GM23338 (cell line): ENCODE data around the gene ALPL.

ENCODE experiments used
- EZH2phosphoT487 ChIP-seq: fragments of 200-600 bp; sonication (generic); IDR thresholded peaks from one replicate; pipeline ENCODE4 v1.8.1; 2018; ENCODE audit warnings: antibody characterized with exemption; ENCODE audit not compliant: unreplicated experiment
- TF ChIP-seq, protein P1 (sequence below), 2 experiments: fragments of 200-600 bp in 1 of 2; sonication (generic) in 1 of 2; conservative IDR thresholded peaks; 2 replicates each; pipeline versions ENCODE4 v1.5.1 to v1.6.1; 2016 to 2017; ENCODE audit warnings: antibody characterized with exemption in 2 of 2, low read depth in 2 of 2, mild to moderate bottlenecking in 2 of 2, moderate library complexity in 1 of 2

DNA sequence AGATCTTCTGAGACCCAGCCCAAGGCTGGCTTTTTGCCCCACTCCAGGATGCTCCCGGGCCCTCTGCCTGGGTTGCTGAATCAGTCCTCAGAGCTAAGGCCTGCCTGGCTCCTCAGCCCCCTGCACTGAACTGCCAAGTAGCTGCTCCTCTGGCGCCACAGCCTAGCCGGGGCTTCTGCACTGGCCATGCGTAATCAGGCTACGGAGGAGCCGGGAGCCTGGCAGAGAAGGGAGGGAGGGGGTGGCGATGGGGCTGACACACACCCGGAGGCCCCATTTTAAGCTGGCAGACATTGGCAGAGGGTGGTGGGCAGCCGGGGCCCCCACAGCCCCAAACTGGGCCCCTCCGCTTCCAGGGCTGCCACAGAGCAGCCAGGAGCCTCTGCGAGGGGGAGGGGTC is 38.7 kb downstream of the ALPL start:
- TF ChIP-seq EZH2phosphoT487, result no peak
- TF ChIP-seq, protein P1, sequence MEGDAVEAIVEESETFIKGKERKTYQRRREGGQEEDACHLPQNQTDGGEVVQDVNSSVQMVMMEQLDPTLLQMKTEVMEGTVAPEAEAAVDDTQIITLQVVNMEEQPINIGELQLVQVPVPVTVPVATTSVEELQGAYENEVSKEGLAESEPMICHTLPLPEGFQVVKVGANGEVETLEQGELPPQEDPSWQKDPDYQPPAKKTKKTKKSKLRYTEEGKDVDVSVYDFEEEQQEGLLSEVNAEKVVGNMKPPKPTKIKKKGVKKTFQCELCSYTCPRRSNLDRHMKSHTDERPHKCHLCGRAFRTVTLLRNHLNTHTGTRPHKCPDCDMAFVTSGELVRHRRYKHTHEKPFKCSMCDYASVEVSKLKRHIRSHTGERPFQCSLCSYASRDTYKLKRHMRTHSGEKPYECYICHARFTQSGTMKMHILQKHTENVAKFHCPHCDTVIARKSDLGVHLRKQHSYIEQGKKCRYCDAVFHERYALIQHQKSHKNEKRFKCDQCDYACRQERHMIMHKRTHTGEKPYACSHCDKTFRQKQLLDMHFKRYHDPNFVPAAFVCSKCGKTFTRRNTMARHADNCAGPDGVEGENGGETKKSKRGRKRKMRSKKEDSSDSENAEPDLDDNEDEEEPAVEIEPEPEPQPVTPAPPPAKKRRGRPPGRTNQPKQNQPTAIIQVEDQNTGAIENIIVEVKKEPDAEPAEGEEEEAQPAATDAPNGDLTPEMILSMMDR (conservative IDR thresholded peaks at IDR 0.05; ENCODE audit: low read depth in 2 of 2), result no peak
